Astrocyte of the spinal cord (primary cell): ENCODE data around the gene OR56A1.

Source experiments
- DNase-seq: peaks from one replicate; pipeline ENCODE4 v3.0.0; 2011; ENCODE audit warnings: low read depth, low spot score
- H3K4me3 ChIP-seq: 2 replicates; pipeline ENCODE4 v1.5.1; 2011; ENCODE audit warnings: low read depth, mild to moderate bottlenecking, low read length, moderate library complexity
- in situ Hi-C: cut with HindIII; loops from 2 replicates; pipeline ENCODE4 v1.10.0; 2017; ENCODE audit warnings: low sequenced_read_pairs
- TF ChIP-seq, protein P1 (sequence below): IDR thresholded peaks from 2 replicates; pipeline ENCODE4 v1.5.1; 2012; ENCODE audit warnings: low read depth, mild to moderate bottlenecking, low read length, inconsistent platforms

Gene OR56A1

DNA sequence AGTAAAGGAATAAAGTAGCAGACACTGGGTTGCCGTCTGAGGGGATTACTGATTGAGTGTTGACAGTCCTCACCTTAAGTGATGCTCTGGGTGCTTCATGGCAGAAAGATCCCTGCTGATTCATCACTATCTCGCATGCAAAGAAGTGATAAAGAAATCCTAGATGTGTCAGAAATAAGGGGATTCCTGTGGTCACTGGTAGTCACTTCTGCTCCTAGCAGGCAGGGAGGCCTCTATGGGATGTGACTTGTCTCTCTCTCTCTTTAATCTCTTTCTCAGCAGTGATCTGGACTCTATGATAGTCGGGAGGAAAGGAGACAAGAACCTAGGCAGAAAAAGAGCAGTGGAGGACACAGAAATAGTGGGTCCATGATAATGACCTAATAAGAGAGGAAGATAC is 30.9 kb upstream of the OR56A1 start:
- H3K4me3 ChIP-seq: no peak overlapping the region
- no peak for DNase-seq
- TF ChIP-seq, protein P1, sequence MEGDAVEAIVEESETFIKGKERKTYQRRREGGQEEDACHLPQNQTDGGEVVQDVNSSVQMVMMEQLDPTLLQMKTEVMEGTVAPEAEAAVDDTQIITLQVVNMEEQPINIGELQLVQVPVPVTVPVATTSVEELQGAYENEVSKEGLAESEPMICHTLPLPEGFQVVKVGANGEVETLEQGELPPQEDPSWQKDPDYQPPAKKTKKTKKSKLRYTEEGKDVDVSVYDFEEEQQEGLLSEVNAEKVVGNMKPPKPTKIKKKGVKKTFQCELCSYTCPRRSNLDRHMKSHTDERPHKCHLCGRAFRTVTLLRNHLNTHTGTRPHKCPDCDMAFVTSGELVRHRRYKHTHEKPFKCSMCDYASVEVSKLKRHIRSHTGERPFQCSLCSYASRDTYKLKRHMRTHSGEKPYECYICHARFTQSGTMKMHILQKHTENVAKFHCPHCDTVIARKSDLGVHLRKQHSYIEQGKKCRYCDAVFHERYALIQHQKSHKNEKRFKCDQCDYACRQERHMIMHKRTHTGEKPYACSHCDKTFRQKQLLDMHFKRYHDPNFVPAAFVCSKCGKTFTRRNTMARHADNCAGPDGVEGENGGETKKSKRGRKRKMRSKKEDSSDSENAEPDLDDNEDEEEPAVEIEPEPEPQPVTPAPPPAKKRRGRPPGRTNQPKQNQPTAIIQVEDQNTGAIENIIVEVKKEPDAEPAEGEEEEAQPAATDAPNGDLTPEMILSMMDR: no peak
- in situ Hi-C loops: no loop called here

DNA sequence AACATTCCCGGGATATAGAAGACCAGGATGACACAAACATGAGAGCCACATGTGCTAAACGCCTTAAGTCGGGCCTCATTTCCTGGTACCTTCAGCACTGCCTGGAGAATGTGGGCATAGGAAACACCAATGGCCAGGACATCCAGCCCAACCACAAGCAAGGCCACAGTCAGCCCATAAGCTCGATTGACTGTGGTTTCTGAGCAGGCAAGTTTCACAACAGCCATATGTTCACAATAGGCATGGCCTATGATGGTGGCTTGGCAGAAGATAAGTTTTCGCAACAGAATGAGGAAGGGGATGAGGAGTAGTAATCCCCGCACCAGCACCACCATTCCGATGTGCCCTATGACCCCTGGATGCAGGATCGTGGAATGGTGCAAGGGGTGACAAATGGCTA is 26.9 kb upstream of the OR56A1 start:
- no peak for DNase-seq
- TF ChIP-seq, protein P1: no peak
- in situ Hi-C loops: no loop called here
- no peak overlapping the region for H3K4me3 ChIP-seq

DNA sequence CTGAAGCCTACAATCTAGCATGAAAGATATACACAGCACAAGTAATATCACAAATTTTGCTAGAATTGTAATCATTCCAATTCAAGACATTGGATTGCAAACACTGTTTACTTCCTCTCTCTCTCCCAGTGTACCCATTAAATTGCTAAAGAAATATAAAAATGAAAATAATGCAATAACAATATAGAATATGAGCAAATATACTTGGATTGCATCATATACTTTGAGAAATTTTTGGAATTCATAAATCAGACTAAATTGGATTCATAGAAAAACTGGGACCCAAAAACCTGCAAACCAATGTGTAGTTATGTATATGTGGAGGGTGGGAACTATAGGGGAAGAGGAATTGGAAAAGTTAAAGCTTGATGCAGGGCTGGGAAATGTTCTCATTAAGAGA is 25.0 kb upstream of the OR56A1 start:
- no peak for DNase-seq
- in situ Hi-C loops: no loop called here
- H3K4me3 ChIP-seq: no peak overlapping the region
- TF ChIP-seq, protein P1: no peak

DNA sequence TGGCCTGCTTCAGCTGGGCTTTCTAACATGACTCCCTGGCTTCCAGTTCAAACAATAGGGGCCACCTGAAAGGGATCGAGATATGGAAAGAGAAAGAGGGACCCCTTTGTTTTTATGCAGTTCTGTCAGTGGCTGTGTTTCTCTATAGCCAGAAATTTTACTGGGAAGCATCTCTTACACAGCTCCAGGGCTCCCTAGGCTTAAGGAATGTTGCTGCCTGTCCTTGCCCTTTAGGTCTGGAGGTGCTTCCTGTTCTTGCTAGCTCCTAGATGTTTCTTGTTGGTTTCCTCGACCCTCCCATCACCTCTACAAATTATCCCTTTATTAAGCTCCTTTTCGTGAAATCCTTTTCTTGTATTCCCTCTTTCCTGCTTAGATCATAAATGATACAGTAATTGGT is 21.8 kb upstream of the OR56A1 start:
- no peak overlapping the region for H3K4me3 ChIP-seq
- TF ChIP-seq, protein P1: no peak
- in situ Hi-C loops: no loop called here
- DNase-seq: no peak

DNA sequence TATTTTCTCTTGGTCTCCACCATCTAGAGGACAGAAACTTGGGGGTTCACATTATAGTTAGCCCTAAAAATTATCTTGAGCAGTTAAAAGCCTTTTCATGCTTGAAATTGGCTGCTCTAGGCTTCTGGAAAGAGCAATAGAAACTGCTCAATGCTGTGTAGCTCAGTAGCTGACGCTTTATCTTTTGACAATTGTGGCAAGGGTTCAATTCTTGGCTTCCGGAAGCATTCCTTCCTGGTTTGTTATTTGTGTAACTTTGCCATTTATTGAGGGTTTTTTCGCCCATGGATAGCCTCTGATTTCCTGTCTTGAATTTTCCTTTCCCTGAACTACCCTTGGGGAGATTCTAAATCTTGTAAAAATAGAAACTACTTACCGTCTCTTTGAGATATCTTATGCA is 10.3 kb upstream of the OR56A1 start:
- H3K4me3 ChIP-seq: no peak overlapping the region
- in situ Hi-C loops: no loop called here
- TF ChIP-seq, protein P1: no peak
- no peak for DNase-seq

DNA sequence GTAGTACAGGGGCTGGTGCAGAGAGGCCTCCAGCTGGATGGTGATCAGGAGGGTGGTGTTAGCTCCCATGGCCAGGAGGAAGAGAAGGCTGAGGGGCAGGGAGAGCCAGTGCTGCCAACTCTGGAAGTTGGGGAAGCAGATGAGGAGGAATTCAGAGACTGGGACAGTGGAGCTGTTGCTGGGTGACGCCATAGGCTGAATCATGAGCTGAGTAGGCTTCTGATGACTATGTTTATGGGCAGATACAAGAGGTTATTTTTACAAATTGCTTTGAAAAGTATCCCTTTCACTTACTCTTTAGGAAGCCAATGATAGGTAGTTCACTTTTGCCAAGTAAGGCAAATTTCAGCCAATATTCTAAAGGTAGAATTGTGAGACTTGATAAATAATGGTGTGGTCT is 3.1 kb downstream of the OR56A1 start:
- TF ChIP-seq, protein P1: no peak
- in situ Hi-C loops: no loop called here
- no peak overlapping the region for H3K4me3 ChIP-seq
- DNase-seq: no peak

DNA sequence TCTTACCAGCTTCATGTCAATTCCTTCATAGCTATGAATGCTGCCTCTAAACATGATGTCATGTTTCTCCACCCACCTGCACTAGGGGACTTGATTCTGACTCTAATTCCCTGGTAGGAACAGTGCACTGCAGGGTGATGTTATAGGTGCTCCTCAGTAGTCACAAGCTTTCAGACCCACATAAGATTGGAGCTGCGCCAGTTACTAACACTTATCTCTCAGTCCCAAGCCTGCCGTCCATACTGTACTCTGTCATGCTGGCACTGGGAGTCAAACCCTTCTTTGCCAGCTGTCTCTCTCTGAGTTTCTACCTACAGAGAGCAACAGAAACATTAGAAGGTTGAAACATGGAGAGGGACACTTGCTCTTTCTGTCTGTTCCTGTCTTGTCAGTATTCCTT is 5.5 kb downstream of the OR56A1 start:
- TF ChIP-seq, protein P1: no peak
- in situ Hi-C loops: no loop called here
- no peak overlapping the region for H3K4me3 ChIP-seq
- DNase-seq: no peak
